GM19193 (cell line): ENCODE measurements around the gene MACROD2.

ENCODE experiments used
- POLR2A ChIP-seq: IDR thresholded peaks from 4 replicates; pipeline ENCODE4 v1.6.1; 2011; ENCODE audit not compliant: insufficient read depth, insufficient read length; ENCODE audit errors: extremely low read depth

The MACROD2 gene

GRCh38 chr20:16078172-16078898 is 2083.0 kb downstream of the MACROD2 start:
- no peak for TF ChIP-seq POLR2A

GRCh38 chr20:16081421-16081820 is 2086.1 kb downstream of the MACROD2 start:
- TF ChIP-seq POLR2A = no peak

GRCh38 chr20:16082051-16082550 is 2086.8 kb downstream of the MACROD2 start:
- TF ChIP-seq POLR2A = no peak

GRCh38 chr20:16083639-16084280 is 2088.4 kb downstream of the MACROD2 start:
- TF ChIP-seq POLR2A = no peak

- TF ChIP-seq POLR2A = no peak
Observed at GRCh38 chr20:16095226-16095625, 2099.9 kb downstream of the MACROD2 start.

GRCh38 chr20:16096756-16097326 is 2101.5 kb downstream of the MACROD2 start:
- TF ChIP-seq POLR2A = no peak

GRCh38 chr20:16097788-16098187 is 2102.5 kb downstream of the MACROD2 start:
- no peak for TF ChIP-seq POLR2A

GRCh38 chr20:16098890-16099639 is 2103.7 kb downstream of the MACROD2 start:
- TF ChIP-seq POLR2A = no peak

- no peak for TF ChIP-seq POLR2A
Observed at GRCh38 chr20:16100111-16100510, 2104.8 kb downstream of the MACROD2 start.

- TF ChIP-seq POLR2A = no peak
Observed at GRCh38 chr20:16100767-16101166, 2105.5 kb downstream of the MACROD2 start.
